ENCODE measurements around the gene NEGR1. TPM values are rescaled to one million over a fixed set of nuclear protein-coding genes. Genes with fewer than 3 reads are reported as not detected.

The NEGR1 gene
- total RNA-seq, 4 donors from 2014 or later, result 14.5 to 50.8 (median 29.1) TPM

GRCh38 chr1:71562298-71562697 lies 720.0 kb downstream of the NEGR1 start:
- no peak for ATAC-seq (ENCODE audit: low FRiP score)
- TF ChIP-seq CTCF (IDR thresholded peaks at IDR 0.05), result no peak
- DNase-seq (ENCODE audit: low spot score), result no peak

GRCh38 chr1:71561729-71562128 lies 720.6 kb downstream of the NEGR1 start:
- ATAC-seq (ENCODE audit: low FRiP score), result peak; percentile 77
- TF ChIP-seq CTCF (IDR thresholded peaks at IDR 0.05), result no peak
- DNase-seq (ENCODE audit: low spot score), result no peak

GRCh38 chr1:71561206-71561605 lies 721.1 kb downstream of the NEGR1 start:
- no peak for TF ChIP-seq CTCF (IDR thresholded peaks at IDR 0.05)
- no peak for DNase-seq (ENCODE audit: low spot score)

GRCh38 chr1:71559880-71560279 lies 722.5 kb downstream of the NEGR1 start:
- DNase-seq (ENCODE audit: low spot score) (no peak), ATAC-seq (ENCODE audit: low FRiP score) (no peak)
- no peak for TF ChIP-seq CTCF (IDR thresholded peaks at IDR 0.05)

More at GRCh38 chr1:71561206-71561605, 721.1 kb downstream of the NEGR1 start:
- ATAC-seq (ENCODE audit: low FRiP score), result no peak

- DNase-seq (ENCODE audit: low spot score), result no peak
- TF ChIP-seq CTCF (IDR thresholded peaks at IDR 0.05), result no peak
- no peak for ATAC-seq (ENCODE audit: low FRiP score)
These were observed 725.2 kb downstream of the NEGR1 start for GRCh38 chr1:71557138-71557537.

GRCh38 chr1:71548398-71548890 lies 733.9 kb downstream of the NEGR1 start:
- no peak for ATAC-seq (ENCODE audit: low FRiP score)
- TF ChIP-seq CTCF (IDR thresholded peaks at IDR 0.05), result no peak

GRCh38 chr1:71542155-71542554 lies 740.2 kb downstream of the NEGR1 start:
- TF ChIP-seq CTCF (IDR thresholded peaks at IDR 0.05), result no peak
- ATAC-seq (ENCODE audit: low FRiP score) (no peak), DNase-seq (ENCODE audit: low spot score) (no peak)

More at GRCh38 chr1:71548398-71548890, 733.9 kb downstream of the NEGR1 start:
- no peak for DNase-seq (ENCODE audit: low spot score)
